HL-60 (cell line): ENCODE data around the gene ACRV1.
"Not testable (repeated sequence)": the region's sequence is repeated elsewhere in the genome, so short reads cannot be mapped to it uniquely, and the experiment has no call there.

ENCODE experiments used
- DNase-seq, 2 experiments: peaks; one replicate each; pipeline ENCODE4 v3.0.0-alpha.2; 2010 to 2020; ENCODE audit warnings: low read depth in 1 of 2, low spot score in 1 of 2
- H3K27ac ChIP-seq: fragments of 250-450 bp; sonication (Bioruptor Pico); replicated peaks from 2 replicates; pipeline ENCODE4 v1.5.1; 2020; ENCODE audit warnings: mild to moderate bottlenecking, moderate library complexity
- H3K27me3 ChIP-seq: fragments of 250-450 bp; sonication (Bioruptor Pico); 2 replicates; pipeline ENCODE4 v1.5.1; 2021; ENCODE audit warnings: mild to moderate bottlenecking, moderate library complexity; ENCODE audit not compliant: insufficient read depth, poor library complexity, severe bottlenecking
- H3K4me3 ChIP-seq: replicated peaks from 2 replicates; pipeline ENCODE4 v1.5.1; 2011; ENCODE audit warnings: mild to moderate bottlenecking, control low read depth, low read length; ENCODE audit not compliant: insufficient read depth
- CTCF ChIP-seq: IDR thresholded peaks from one replicate; pipeline ENCODE4 v1.5.1; 2011; ENCODE audit warnings: low read length, control low read depth, inconsistent platforms; ENCODE audit not compliant: insufficient read depth
- GABPA ChIP-seq: IDR thresholded peaks from 2 replicates; pipeline ENCODE4 v1.6.1; 2012; ENCODE audit warnings: low read depth
- POLR2AphosphoS5 ChIP-seq: IDR thresholded peaks from 2 replicates; pipeline ENCODE4 v1.6.1; 2012; ENCODE audit warnings: low read depth
- SPI1 ChIP-seq: IDR thresholded peaks from 2 replicates; pipeline ENCODE4 v1.6.1; 2012; ENCODE audit warnings: low read depth, mild to moderate bottlenecking, borderline replicate concordance
- TF ChIP-seq, protein P1 (sequence below): IDR thresholded peaks from 2 replicates; pipeline ENCODE4 v1.6.1; 2012; ENCODE audit warnings: low read depth; ENCODE audit not compliant: insufficient replicate concordance

Gene ACRV1

DNA sequence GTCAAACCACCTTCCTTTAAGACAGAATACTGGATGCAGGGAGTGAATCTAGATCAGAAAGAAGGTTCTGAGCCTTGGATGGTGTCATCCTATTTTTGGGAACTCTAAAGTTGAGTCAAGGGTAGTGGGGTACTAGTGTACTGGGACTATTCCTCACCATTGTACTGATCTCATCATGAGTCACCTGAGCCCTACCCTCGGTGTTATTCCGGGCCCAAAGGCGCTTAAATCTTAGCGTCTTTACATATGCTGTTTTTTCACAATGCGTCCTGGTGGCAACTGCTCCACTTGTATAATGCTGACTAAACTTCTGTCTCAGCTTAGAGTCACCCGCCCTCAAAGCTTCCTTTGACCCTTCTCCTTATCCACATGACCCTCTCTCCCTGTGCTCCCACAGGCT, 40.1 kb upstream of the ACRV1 start:
- H3K27ac ChIP-seq = no peak overlapping the region
- no peak for TF ChIP-seq SPI1
- TF ChIP-seq POLR2AphosphoS5 = no peak
- TF ChIP-seq, protein P1, sequence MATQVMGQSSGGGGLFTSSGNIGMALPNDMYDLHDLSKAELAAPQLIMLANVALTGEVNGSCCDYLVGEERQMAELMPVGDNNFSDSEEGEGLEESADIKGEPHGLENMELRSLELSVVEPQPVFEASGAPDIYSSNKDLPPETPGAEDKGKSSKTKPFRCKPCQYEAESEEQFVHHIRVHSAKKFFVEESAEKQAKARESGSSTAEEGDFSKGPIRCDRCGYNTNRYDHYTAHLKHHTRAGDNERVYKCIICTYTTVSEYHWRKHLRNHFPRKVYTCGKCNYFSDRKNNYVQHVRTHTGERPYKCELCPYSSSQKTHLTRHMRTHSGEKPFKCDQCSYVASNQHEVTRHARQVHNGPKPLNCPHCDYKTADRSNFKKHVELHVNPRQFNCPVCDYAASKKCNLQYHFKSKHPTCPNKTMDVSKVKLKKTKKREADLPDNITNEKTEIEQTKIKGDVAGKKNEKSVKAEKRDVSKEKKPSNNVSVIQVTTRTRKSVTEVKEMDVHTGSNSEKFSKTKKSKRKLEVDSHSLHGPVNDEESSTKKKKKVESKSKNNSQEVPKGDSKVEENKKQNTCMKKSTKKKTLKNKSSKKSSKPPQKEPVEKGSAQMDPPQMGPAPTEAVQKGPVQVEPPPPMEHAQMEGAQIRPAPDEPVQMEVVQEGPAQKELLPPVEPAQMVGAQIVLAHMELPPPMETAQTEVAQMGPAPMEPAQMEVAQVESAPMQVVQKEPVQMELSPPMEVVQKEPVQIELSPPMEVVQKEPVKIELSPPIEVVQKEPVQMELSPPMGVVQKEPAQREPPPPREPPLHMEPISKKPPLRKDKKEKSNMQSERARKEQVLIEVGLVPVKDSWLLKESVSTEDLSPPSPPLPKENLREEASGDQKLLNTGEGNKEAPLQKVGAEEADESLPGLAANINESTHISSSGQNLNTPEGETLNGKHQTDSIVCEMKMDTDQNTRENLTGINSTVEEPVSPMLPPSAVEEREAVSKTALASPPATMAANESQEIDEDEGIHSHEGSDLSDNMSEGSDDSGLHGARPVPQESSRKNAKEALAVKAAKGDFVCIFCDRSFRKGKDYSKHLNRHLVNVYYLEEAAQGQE = no peak
- TF ChIP-seq CTCF = no peak
- no peak overlapping the region for H3K4me3 ChIP-seq
- H3K27me3 ChIP-seq = peaks cover 4% of the 10 kb centered on the region
- DNase-seq = no peak

DNA sequence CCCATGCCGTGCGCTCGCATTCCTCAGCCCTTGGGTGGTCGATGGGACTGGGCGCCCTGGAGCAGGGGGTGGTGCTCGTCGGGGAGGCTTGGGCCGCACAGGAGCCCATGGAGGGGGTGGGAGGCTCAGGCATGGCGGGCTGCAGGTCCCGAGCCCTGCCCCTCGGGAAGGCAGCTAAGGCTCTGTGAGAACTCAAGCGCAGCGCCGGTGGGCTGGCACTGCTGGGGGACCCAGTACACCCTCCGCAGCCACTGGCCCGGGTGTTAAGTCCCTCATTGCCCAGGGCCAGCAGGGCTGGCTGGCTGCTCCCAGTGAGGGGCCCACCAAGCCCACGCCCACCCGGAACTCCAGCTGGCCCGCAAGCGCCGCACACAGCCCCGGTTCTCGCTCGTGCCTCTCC, 24.0 kb upstream of the ACRV1 start:
- not testable (repeated sequence) for DNase-seq, H3K4me3 ChIP-seq, H3K27me3 ChIP-seq, H3K27ac ChIP-seq

- no peak for TF ChIP-seq SPI1
- no peak for TF ChIP-seq CTCF
- no peak for TF ChIP-seq POLR2AphosphoS5
- no peak for TF ChIP-seq GABPA
- TF ChIP-seq, protein P1 = no peak
- Histone ChIP-seq H3K27ac (no peak overlapping the region), H3K4me3 (no peak overlapping the region), H3K27me3 (no peaks in the 10 kb centered on the region)
- DNase-seq = no peak
Measured at GRCh38 chr11:125701858-125702621, 21.4 kb upstream of the ACRV1 start.

DNA sequence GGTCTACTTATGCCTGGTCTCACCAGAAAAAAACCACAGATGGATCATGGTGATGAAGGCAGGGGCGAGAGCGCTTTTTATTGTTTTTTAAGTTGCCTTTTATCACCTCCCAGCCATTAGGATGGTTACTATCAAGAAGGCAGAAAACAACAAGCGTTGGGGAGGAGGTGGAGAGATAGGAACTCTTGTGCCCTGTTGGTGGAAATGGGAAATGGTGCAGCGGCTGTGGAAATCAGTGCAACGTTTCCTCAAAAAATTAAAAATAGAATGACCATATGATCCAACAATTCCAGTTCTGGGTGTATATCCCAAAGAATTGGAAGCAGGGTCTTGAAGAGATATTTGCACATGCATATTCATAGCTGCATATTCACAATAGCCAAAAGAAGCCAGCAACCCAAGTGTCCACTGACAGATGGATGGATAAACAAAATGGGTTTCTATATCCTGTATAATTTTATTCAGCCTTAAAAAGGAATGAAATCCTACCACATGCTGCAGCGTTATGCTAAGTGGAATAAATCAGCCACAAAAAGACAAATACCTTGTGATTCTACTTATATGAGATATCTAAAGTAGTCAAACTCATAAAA, 20.5 kb upstream of the ACRV1 start:
- TF ChIP-seq POLR2AphosphoS5 (no peak), CTCF (no peak), SPI1 (no peak), GABPA (no peak)
- TF ChIP-seq, protein P1 = no peak
- Histone ChIP-seq H3K27ac (no peak overlapping the region), H3K27me3 (no peaks in the 10 kb centered on the region), H3K4me3 (no peak overlapping the region)
- no peak for DNase-seq
